HG03571 (cell line): ENCODE measurements around the gene DDIT4.
A peak's percentile ranks its signal among the peaks of the same experiment; 100 is the strongest.

Experiments used
- ATAC-seq: cut with Tn5 transposase; IDR thresholded peaks from one replicate; pipeline ENCODE4 v1.9.1; 2021; ENCODE audit not compliant: unreplicated experiment

The DDIT4 gene

GRCh38 chr10:72315054-72315453 lies 41.3 kb downstream of the DDIT4 start:
- ATAC-seq = no peak

- no peak for ATAC-seq
Measured at GRCh38 chr10:72315611-72316385, 42.1 kb downstream of the DDIT4 start.

DNA sequence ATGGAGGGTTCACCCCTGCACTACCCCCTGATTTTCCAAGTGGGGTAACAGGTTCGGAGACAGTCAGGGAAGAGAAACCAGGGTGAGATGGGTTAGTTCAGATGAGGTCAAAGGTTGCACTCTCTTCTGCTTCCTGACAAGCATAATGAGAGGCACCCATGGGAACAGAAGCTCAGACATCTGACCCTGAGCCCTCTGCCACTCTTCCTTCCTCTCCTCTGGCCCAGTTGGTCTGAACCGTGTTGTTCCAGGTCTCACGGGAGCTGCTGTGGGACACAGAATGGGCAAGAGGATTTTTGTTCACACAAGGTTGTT lies 42.6 kb downstream of the DDIT4 start:
- no peak for ATAC-seq

- no peak for ATAC-seq
Measured at GRCh38 chr10:72316748-72317435, 43.2 kb downstream of the DDIT4 start.

DNA sequence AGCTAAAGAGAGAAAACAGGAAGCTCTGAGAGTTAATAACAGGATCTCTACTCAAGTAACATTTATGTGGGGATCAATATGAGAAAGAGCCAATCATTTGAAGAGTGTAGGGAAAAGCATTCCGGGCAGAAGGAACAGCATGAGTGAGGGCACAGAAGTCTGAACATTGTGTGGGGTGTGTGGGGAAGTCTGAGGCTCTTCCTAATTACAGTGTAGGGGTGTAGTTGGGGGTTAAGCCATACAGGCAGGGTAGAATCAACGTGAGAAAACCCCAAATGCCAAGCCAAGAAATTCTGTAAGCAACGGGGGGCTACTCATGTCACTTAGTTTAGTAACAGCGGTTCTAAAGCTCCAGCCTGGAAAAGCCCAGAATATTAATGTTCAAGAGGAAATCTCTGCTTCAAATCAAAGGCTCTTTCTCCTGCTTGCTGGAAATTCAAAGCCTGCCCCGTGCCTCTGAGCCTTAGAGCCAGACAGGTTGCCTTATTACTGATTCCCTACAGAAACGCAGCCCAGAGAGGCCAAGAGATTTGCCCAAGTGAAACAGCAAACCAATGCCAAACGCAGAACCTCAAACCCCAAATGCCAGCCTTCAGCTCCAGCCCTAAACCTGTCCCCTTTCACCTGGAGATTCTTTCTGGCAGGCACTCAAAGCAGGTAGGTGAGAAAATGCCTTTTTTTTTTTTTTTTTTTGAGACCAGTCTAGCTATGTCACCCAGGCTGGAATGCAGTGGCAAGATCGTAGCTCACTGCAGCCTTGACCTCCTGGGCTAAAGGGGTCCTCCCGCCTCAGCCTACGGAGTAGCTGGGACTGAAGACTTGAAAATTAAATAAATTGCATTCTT lies 44.9 kb downstream of the DDIT4 start:
- no peak for ATAC-seq

DNA sequence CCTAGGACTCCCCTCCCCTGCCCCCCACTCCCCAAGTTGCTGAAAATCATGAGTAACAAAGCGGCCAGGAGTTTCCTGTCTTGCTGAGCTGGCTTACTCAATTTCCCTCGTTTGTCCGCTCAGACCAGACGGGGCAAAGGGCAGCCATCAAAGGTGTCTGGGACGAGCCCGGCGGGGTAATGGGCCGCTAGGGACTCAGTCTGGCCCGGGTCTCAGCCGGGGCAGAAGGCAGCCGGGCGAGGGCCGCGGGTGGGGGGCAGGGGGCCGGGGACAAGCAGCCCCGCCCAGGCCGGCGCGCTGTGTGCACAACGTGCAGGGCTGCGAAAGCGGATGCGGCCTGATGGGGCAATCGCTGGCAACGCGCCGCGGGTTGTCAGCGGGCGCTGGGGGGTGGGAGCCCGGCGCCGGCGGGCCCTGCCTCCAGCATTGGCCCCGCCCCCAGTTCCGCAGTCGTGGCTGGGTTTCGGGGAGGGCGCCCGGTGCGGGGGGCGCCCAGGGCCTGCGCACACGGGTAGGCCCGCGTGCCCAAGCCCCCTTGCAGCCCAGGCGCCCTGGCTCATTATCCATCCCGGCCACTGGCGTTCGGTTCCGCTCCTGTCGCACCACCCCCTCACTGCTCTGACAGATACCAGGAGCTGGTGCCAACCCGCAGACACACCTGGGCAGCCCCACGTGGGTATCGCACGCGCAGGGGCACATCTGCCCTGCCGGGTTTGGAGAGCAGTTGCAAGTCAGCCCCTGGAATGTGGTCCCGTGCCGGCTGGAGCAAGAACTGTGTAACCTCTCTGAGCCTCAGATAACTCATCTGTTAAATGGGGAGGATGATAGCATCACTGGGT lies 45.9 kb downstream of the DDIT4 start:
- ATAC-seq = peak; percentile 44

DNA sequence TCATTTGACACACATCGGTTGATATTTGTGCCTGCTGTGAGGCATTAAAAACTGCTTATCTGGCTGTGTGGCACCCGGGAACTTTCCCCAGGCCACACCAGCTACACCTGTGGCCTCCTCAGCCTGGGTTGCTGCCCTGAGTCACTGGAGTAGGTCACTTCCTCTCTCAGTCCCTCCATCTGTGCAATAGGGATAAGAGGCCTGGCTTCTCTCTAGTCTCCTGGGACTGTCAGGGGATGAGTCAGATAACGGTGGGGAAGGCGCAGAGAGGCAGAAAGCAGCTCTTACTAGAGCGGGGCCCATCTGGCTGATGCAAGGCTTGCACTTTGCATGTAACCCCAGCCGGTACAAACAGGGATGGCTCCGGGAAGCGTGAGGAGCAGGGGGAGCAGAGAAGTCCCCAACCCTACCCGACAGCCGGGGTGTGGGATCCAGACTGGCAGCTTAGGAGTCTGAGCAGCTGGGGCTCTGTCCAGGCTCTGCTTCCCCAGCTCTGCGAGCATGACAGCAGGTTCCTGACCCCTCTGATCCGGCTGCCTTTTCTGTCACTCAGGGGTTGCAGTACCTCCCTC lies 47.0 kb downstream of the DDIT4 start:
- peak; percentile 67 for ATAC-seq

DNA sequence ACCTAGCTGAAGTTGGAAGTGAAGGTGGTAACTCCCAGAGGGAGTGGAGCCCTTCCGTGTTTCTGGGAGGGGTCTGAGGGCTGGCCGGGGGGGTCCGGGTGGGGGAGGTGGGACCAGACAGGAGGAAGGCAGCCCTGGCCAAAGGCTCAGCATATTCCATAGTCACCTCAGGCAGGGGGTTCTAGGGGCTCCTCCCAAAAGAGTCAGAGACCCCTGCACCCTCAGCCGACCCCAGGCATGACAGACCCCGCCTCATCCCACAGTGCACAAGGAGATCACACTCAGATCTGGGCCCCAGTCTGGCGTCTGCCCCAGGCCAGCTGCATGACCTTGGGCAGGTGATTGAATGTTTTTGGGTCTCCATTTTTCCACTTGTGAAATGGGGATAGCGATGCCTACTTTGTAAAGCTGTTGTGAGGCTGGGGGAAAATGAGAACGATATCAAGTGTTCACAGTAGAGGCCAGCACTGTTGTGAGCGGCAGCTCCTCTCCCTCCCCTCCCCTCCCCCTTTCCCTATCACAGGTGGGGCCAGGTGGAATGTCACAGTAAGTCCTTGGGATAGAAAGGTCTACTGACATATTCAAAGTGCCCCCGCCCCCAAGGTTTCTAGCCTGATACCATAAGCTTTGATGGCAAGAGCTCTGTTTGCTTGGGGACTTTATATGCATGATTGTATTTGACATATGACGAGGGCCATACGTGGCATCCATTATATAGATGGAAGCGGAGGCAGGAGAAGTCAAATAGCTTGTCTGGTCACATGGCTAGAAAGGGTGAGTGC lies 47.7 kb downstream of the DDIT4 start:
- no peak for ATAC-seq

GRCh38 chr10:72322030-72322279 lies 48.2 kb downstream of the DDIT4 start:
- no peak for ATAC-seq

DNA sequence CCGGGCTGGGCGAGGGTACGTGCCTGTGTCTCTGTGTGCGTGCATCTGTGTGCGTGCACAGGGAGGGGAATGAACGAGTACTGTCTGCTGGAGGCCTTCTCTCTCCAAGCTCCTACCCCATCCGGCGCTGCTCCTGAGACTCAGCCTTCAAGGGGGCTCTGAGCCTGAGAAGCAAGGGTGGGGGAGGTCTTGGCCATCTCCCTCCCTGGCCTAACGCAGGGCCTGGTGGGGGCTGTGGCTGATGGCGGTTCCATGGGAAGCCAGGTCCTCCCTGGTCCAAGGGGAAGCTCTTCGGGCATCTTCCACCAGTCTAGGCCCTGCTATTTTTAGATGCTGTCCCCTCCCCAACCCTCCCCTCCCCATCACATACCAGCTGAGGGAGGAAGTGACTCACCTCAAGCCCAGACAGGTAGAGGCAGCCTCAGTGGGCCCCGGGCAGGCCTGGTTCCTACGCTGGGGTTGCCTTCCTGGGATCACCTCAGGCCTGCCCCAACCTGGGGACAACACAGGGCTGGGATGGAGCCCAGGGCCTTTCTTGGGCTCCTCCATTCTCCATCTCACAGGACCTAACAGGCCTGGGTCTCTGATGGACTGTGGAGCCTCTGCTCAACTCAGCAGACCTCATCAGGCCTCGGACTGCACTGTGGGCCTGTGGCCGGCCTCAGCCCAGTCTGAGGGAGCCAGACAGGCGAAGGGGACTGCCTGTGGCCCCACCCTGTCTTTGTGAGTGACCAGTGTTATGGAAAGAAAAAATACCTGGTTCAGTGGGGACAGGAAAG lies 48.7 kb downstream of the DDIT4 start:
- no peak for ATAC-seq

DNA sequence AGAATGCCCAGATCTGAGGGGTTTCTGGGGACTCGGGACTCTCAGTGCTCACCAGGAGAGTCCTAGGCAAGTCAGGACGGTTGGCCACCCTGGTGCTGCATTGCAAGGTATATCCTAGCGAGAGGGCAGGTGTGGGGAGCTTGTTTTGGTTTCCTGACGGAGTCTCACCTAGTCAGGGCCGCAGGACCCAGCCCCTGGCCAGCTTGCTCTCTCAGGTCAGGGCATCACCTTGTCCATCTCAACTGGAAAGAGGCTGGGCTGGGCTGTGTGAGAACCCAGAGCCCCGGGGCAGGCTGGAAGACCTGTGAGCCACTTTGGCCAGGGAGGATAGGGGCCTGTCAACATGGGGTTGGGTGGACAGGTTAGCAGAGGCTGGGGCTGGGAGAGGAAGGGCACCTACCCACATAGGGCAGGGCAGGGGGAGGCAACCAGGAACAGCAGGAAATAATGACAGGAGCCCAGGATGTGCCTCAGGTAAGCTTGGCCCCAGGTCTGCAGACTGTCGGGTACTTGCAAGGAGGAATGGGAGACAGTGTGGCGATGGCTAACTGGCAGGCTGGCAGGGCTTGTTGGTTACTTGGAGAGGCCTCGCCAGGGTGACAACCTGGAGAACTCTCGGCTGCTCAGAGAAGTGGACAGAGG lies 49.5 kb downstream of the DDIT4 start:
- ATAC-seq = no peak

GRCh38 chr10:72323771-72324191 lies 50.1 kb downstream of the DDIT4 start:
- no peak for ATAC-seq
